ENCODE data around the gene KY. TPM values are rescaled to one million over a fixed set of nuclear protein-coding genes. Genes with fewer than 3 reads are reported as not detected.

The KY gene
- total RNA-seq, 1 donor from 2014 or later = 12.1 TPM

DNA sequence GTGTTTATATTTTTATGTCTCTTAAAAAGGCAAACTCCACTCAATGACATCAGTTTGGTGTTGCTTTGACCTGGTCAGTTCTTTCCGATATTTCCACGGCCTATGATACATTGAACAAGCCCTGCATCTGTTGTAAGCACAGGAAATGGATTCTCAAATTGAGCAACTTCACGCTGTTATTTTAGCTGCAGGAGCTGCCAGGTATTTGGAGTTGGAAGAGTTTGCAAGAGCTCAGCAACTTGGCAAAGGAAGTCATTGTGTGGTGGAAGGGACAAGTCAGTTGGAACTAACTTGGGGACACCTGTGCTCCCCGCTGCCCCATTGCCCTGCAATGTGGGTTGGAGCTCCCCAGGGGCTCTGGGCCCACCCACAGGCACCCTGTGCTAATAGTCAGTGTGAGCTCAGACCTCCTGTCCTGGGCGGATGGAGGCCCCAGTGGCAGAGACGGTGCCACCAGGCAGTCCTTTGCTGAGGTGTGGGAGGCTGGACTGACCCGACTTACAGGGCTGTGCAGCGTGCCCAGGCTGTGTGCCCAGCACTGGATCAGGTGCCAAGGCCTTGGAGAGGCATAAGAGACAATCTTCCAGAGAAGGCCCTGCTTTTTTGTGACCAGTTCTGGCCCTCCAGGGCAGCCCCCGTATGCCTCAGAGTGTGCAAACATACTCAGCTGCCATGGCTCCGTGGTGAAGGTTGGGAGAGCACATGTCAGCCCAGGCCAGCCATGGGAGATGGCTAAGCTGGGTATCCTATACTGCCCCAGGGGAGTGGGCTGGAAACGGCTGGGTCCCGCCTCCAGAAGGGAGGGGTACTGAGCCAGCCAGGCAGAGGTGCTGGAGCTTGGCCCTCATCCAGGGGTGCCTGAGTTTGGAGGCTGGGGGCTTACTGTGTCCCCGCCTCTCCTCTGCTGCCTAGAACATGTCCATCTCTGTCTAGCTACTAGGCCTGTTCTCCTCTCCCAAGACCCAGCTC lies 43.5 kb downstream of the KY start:
- Histone ChIP-seq H3K4me3 (no peak overlapping the region), H3K27ac (replicated peaks) (no peak overlapping the region), H3K27me3 (ENCODE audit: low read depth) (no peaks in the 10 kb centered on the region), H3K9me3 (replicated peaks) (no peaks in the 10 kb centered on the region), H3K36me3 (no peaks in the 10 kb centered on the region), H3K4me1 (peaks cover 24% of the 10 kb centered on the region)
- intact Hi-C loops (cut with micrococcal nuclease) = loop anchor here (10.0 kb wide), 1 partner anchor 1287 kb away; no protein-coding TSS in a partner anchor
- no peak for DNase-seq
- TF ChIP-seq, protein P1, sequence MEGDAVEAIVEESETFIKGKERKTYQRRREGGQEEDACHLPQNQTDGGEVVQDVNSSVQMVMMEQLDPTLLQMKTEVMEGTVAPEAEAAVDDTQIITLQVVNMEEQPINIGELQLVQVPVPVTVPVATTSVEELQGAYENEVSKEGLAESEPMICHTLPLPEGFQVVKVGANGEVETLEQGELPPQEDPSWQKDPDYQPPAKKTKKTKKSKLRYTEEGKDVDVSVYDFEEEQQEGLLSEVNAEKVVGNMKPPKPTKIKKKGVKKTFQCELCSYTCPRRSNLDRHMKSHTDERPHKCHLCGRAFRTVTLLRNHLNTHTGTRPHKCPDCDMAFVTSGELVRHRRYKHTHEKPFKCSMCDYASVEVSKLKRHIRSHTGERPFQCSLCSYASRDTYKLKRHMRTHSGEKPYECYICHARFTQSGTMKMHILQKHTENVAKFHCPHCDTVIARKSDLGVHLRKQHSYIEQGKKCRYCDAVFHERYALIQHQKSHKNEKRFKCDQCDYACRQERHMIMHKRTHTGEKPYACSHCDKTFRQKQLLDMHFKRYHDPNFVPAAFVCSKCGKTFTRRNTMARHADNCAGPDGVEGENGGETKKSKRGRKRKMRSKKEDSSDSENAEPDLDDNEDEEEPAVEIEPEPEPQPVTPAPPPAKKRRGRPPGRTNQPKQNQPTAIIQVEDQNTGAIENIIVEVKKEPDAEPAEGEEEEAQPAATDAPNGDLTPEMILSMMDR (IDR thresholded peaks at IDR 0.05; ENCODE audit: borderline replicate concordance) = no peak

DNA sequence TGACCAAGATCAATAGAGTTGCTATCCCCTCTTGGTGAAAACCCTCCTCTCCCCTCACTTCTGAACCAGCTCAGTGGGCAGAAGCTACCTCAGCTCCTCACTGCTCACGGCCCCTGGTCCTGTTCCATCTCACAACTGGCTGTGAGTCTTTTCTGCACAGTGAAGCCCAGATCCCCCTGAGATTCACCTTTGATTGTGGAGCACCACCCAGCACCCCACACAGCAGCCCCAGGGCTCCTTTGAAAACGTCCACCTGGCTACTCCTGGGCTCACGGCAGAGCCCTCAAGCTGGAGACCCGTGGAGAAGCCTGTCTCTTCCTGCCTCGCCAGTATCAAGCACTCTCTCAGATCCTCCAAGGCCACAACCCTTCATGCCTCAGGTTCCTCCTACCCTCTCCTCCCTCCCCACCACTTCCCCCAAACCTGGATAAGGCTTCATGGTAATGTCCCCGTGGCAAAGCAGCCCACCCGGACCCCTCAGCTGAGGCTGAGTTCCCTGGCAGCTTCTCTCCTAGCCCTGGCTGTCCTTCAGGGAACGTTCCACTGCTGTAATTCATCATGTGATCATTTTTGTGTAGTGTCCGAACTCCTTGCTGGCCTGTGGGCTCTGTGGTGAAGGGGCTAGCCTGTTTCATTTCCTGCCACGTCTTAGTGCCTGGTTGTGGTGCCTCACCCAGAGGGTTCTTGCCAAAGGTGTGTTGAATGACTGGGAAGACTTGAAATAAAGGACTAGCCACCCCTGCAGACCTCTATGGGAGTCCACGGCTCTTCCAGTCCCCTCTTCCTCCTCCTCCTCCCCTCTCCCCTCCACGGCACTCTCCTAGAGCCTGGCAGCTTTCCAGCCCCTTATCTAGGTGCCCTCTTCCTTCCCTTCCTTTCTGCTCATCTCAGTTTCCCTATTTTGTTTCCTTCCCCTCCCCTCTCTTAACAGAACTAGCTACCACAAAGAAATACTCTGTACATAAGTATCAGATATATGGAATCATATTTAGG lies 44.5 kb downstream of the KY start:
- no peak overlapping the region for H3K27ac ChIP-seq (replicated peaks)
- H3K4me1 ChIP-seq = peaks cover 22% of the 10 kb centered on the region
- no peaks in the 10 kb centered on the region for H3K9me3 ChIP-seq (replicated peaks)
- H3K36me3 ChIP-seq = no peaks in the 10 kb centered on the region
- TF ChIP-seq, protein P1 (IDR thresholded peaks at IDR 0.05; ENCODE audit: borderline replicate concordance) = no peak
- no peak for DNase-seq
- intact Hi-C loops (cut with micrococcal nuclease) = loop anchor here (10.0 kb wide), 1 partner anchor 1288 kb away; no protein-coding TSS in a partner anchor
- H3K27me3 ChIP-seq (ENCODE audit: low read depth) = no peaks in the 10 kb centered on the region
- no peak overlapping the region for H3K4me3 ChIP-seq

DNA sequence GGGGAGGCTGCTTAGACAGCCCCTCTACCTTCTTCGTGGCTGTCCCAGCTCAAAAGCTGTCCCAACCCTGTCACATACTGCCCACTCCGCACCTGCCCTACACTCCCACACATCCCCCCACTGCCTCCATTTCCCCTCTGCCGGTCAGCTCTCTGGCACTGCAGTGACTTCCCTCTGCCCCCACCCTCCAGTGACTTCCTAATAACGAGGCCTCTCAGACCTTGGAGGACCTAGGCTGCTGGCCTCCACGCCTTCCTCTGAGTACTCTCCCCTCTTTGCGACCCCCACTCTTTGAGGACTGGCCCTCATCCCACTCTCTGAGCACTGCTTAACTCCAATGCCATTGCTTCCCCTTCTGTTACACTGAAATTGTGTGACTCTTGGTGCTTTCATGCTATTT lies 45.3 kb downstream of the KY start:
- Histone ChIP-seq H3K4me3 (no peak overlapping the region), H3K4me1 (peaks cover 20% of the 10 kb centered on the region), H3K27me3 (ENCODE audit: low read depth) (no peaks in the 10 kb centered on the region), H3K36me3 (no peaks in the 10 kb centered on the region), H3K27ac (replicated peaks) (no peak overlapping the region), H3K9me3 (replicated peaks) (no peaks in the 10 kb centered on the region)
- DNase-seq = no peak
- TF ChIP-seq, protein P1 (IDR thresholded peaks at IDR 0.05; ENCODE audit: borderline replicate concordance) = no peak
- intact Hi-C loops (cut with micrococcal nuclease) = loop anchor here (10.0 kb wide), 1 partner anchor 1289 kb away; no protein-coding TSS in a partner anchor

DNA sequence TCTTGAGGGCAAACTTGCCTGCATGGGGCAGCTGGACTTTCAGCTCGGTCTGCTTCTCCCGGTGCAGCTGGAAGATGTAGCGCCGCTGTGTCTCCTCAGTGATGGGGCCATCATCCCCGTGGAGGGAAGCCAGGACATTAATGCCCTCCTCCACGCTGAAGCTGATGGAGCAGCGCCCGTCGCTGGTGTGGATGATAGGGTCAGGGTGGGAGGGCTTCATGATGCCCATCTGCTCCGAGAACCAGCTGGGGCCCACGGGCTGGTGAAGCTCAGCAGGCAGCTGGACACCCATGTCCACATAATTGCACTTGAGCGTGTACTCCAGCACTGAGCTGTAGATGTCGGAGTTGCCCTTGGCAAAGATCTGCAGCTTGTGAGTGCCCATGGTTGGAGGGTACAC lies 46.9 kb downstream of the KY start:
- H3K4me3 ChIP-seq = no peak overlapping the region
- no peak overlapping the region for H3K27ac ChIP-seq (replicated peaks)
- no peaks in the 10 kb centered on the region for H3K27me3 ChIP-seq (ENCODE audit: low read depth)
- no peaks in the 10 kb centered on the region for H3K9me3 ChIP-seq (replicated peaks)
- intact Hi-C loops (cut with micrococcal nuclease) = loop anchor here (10.0 kb wide), 1 partner anchor 1291 kb away; no protein-coding TSS in a partner anchor
- H3K4me1 ChIP-seq = peaks cover 19% of the 10 kb centered on the region
- TF ChIP-seq, protein P1 (IDR thresholded peaks at IDR 0.05; ENCODE audit: borderline replicate concordance) = no peak
- DNase-seq = no peak
- H3K36me3 ChIP-seq = no peaks in the 10 kb centered on the region

DNA sequence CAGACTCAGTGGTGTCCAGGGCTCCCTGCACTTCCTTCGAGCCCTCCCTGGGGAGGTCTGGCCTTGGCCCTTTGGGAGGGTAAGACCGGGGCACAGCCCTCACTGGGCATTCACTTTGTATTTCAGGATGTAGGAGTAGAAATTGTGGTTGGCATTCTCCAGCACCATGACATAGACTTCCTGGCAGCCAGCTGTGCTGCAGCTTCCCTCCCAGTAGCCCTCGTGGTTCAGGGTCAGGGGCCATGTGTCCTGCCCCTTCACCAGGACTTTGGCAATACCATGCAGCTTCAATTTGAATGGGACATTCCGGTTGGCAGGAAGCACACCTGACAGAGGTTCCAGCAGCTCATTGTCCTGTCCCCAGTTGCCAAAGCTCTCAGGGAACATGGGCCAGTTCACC lies 47.3 kb downstream of the KY start:
- H3K27me3 ChIP-seq (ENCODE audit: low read depth) = no peaks in the 10 kb centered on the region
- TF ChIP-seq, protein P1 (IDR thresholded peaks at IDR 0.05; ENCODE audit: borderline replicate concordance) = no peak
- H3K9me3 ChIP-seq (replicated peaks) = no peaks in the 10 kb centered on the region
- no peaks in the 10 kb centered on the region for H3K36me3 ChIP-seq
- peaks cover 19% of the 10 kb centered on the region for H3K4me1 ChIP-seq
- intact Hi-C loops (cut with micrococcal nuclease) = loop anchor here (10.0 kb wide), 1 partner anchor 1291 kb away; no protein-coding TSS in a partner anchor
- no peak overlapping the region for H3K27ac ChIP-seq (replicated peaks)
- no peak for DNase-seq
- H3K4me3 ChIP-seq = no peak overlapping the region

Data from left ventricle myocardium inferior (tissue), 1 donor.